Iris pigment epithelial cell (primary cell): Measurements from ENCODE around the gene RORC.
"Not testable (repeated sequence)": the region's sequence is repeated elsewhere in the genome, so short reads cannot be mapped to it uniquely, and the experiment has no call there.

Source experiments
- DNase-seq: peaks from one replicate; pipeline ENCODE4 v3.0.0-alpha.2; 2011; ENCODE audit warnings: low read depth

The RORC gene

GRCh38 chr1:151774256-151774922 lies 57.2 kb downstream of the RORC start:
- no peak for DNase-seq

- DNase-seq = peak; percentile 58
Observed at GRCh38 chr1:151773702-151774101, 57.9 kb downstream of the RORC start.

- not testable (repeated sequence) for DNase-seq
Observed at GRCh38 chr1:151769270-151769669, 62.3 kb downstream of the RORC start.

- DNase-seq = not testable (repeated sequence)
Observed at GRCh38 chr1:151768351-151769066, 63.1 kb downstream of the RORC start.

GRCh38 chr1:151763990-151764389 lies 67.6 kb downstream of the RORC start:
- DNase-seq = no peak

- peak; percentile 76 for DNase-seq
Observed at GRCh38 chr1:151762941-151763921, 68.4 kb downstream of the RORC start, which contains the start of gene MRPL9. Gene MRPL9, minus strand, starts transcription at chr1:151763496. Its CDS starts 17 bp downstream, at chr1:151763479.

GRCh38 chr1:151760597-151761385 lies 70.8 kb downstream of the RORC start:
- DNase-seq = peak; percentile 20

- no peak for DNase-seq
Observed at GRCh38 chr1:151759241-151759640, 72.4 kb downstream of the RORC start.

- DNase-seq = peak; percentile 56
Observed at GRCh38 chr1:151756291-151756690, 75.3 kb downstream of the RORC start.
